Measurements from ENCODE around the gene UCN. TPM values are rescaled to one million over a fixed set of nuclear protein-coding genes. Genes with fewer than 3 reads are reported as not detected.

The UCN gene
- total RNA-seq, 1 experiment from 2014 or later: 2.8 TPM

DNA sequence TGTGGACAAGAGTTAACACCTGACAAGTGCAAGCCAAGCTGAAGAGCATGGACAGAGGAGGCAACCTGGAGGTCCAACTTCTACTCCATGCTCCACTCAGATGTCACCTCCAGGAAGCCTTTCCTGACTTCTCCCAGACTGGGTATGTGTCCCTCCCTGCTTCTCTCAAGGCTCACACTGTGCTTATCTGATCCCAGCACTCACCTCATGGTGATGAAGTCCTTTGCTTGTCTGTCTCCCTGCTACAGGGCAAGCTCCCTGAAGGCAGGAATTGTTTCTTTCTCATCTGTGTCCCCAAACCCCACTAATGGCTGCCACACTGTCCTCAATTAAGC is 42.7 kb downstream of the UCN start:
- no peaks in the 10 kb centered on the region for H3K36me3 ChIP-seq (ENCODE audit: low read depth)
- CTCF ChIA-PET: interaction anchor here (0.6 kb wide), 3 partner anchors 36 to 1359 kb away, joined by 4 to 6 read pairs (median 4); no protein-coding TSS in a partner anchor
- no peaks in the 10 kb centered on the region for H4K20me1 ChIP-seq (ENCODE audit: insufficient read depth)
- no peak overlapping the region for H2AFZ ChIP-seq
- no peaks in the 10 kb centered on the region for H3K9me2 ChIP-seq (ENCODE audit: insufficient read depth)
- peaks cover 49% of the 10 kb centered on the region for H3K27me3 ChIP-seq (ENCODE audit: insufficient read depth, low read depth)
- DNase-seq: no peak
- no peaks in the 10 kb centered on the region for H3K4me1 ChIP-seq (replicated peaks; ENCODE audit: insufficient read depth)
- H3F3A ChIP-seq (ENCODE audit: insufficient read depth, low read depth): no peaks in the 10 kb centered on the region; the same call in 1 of the 2 replicates
- POLR2A ChIA-PET (ENCODE audit: unreplicated experiment): no interaction called here
- TF ChIP-seq, protein P1, sequence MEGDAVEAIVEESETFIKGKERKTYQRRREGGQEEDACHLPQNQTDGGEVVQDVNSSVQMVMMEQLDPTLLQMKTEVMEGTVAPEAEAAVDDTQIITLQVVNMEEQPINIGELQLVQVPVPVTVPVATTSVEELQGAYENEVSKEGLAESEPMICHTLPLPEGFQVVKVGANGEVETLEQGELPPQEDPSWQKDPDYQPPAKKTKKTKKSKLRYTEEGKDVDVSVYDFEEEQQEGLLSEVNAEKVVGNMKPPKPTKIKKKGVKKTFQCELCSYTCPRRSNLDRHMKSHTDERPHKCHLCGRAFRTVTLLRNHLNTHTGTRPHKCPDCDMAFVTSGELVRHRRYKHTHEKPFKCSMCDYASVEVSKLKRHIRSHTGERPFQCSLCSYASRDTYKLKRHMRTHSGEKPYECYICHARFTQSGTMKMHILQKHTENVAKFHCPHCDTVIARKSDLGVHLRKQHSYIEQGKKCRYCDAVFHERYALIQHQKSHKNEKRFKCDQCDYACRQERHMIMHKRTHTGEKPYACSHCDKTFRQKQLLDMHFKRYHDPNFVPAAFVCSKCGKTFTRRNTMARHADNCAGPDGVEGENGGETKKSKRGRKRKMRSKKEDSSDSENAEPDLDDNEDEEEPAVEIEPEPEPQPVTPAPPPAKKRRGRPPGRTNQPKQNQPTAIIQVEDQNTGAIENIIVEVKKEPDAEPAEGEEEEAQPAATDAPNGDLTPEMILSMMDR (conservative IDR thresholded peaks at IDR 0.05): no peak
- TF ChIP-seq EZH2 (IDR thresholded peaks at IDR 0.05; ENCODE audit: low read depth): no peak
- H3K9me3 ChIP-seq (ENCODE audit: insufficient read depth, low read depth): no peaks in the 10 kb centered on the region
- no peak overlapping the region for H3K4me3 ChIP-seq
- no peak overlapping the region for H3K27ac ChIP-seq
- intact Hi-C loops (cut with micrococcal nuclease; ENCODE audit: unreplicated experiment): loop anchor here (5.0 kb wide), 1 partner anchor 37 kb away; no protein-coding TSS in a partner anchor
- H3K79me2 ChIP-seq (ENCODE audit: low read depth): no peaks in the 10 kb centered on the region
- no peak overlapping the region for H3K4me2 ChIP-seq
- no TSS peak for BruUV-seq (replicated peaks)

DNA sequence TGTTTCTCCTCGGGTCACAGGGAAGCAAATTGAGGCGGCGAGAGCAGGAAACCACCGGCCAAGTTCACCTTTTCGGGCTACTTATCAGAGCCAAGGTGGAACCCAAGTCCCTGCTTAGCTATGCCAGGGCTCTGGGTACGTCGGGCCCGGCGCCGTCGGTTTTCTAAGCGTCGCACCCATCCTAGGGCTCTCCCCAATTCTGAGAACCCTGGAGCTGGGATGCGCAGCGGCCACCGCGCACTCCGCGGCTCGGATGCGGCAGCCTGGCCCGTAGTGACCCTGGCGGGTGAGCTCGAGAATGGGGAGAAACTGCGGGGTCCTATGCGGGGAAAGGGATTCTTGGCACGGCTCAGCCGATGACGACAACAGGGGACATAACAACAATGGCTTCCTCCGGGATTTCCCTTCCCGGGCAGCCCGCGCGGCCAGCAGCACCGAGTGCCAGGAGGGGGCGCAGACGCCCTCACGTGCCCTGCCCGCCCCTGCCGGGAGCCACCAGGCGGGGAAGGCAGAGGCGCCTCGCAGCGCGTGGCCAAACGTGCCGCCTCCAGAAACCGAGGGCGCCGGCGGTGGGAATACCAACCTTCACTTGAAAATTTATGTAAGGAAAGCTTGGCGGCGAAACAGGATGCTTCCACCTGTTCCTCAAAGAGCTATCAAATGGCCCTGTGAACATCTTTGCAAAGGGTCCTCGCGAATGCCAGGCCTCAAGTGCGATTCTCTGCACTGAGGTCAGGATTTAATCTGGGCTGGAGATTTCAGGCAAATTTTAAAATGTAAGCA is 43.3 kb downstream of the UCN start:
- POLR2A ChIA-PET (ENCODE audit: unreplicated experiment): no interaction called here
- peak in 1 of 2 experiments; percentile 66 for DNase-seq
- H3K4me3 ChIP-seq: no peak overlapping the region
- TF ChIP-seq EZH2 (IDR thresholded peaks at IDR 0.05; ENCODE audit: low read depth): no peak
- TF ChIP-seq, protein P1 (conservative IDR thresholded peaks at IDR 0.05): no peak; the same call in 1 of the 2 replicates
- H3K4me2 ChIP-seq: peak overlapping the region; percentile 29
- no peak overlapping the region for H3K27ac ChIP-seq
- CTCF ChIA-PET: interaction anchor here (0.5 to 0.6 kb wide), 4 partner anchors 35 to 1360 kb away, joined by 4 to 6 read pairs (median 4); no protein-coding TSS in a partner anchor
- no peaks in the 10 kb centered on the region for H3K4me1 ChIP-seq (replicated peaks; ENCODE audit: insufficient read depth)
- H3K36me3 ChIP-seq (ENCODE audit: low read depth): no peaks in the 10 kb centered on the region
- H3K79me2 ChIP-seq (ENCODE audit: low read depth): no peaks in the 10 kb centered on the region
- no peaks in the 10 kb centered on the region for H3K9me2 ChIP-seq (ENCODE audit: insufficient read depth)
- H2AFZ ChIP-seq: no peak overlapping the region
- BruUV-seq (replicated peaks): no TSS peak
- H3F3A ChIP-seq (ENCODE audit: insufficient read depth, low read depth): no peaks in the 10 kb centered on the region; the same call in 1 of the 2 replicates
- H4K20me1 ChIP-seq (ENCODE audit: insufficient read depth): no peaks in the 10 kb centered on the region
- H3K9me3 ChIP-seq (ENCODE audit: insufficient read depth, low read depth): no peaks in the 10 kb centered on the region
- intact Hi-C loops (cut with micrococcal nuclease; ENCODE audit: unreplicated experiment): loop anchor here (5.0 kb wide), 1 partner anchor 37 kb away; no protein-coding TSS in a partner anchor
- H3K27me3 ChIP-seq (ENCODE audit: insufficient read depth, low read depth): peaks cover 52% of the 10 kb centered on the region

GRCh38 chr2:27264253-27264752 is 43.9 kb downstream of the UCN start:
- Histone ChIP-seq H3K9me3 (ENCODE audit: insufficient read depth, low read depth) (no peaks in the 10 kb centered on the region), H3K9me2 (ENCODE audit: insufficient read depth) (no peaks in the 10 kb centered on the region), H3K4me1 (replicated peaks; ENCODE audit: insufficient read depth) (no peaks in the 10 kb centered on the region), H3K4me3 (no peak overlapping the region), H3K79me2 (ENCODE audit: low read depth) (no peaks in the 10 kb centered on the region), H4K20me1 (ENCODE audit: insufficient read depth) (no peaks in the 10 kb centered on the region), H3K27ac (no peak overlapping the region), H3K4me2 (peak overlapping the region; percentile 29), H3F3A (ENCODE audit: insufficient read depth, low read depth) (no peaks in the 10 kb centered on the region; the same call in 1 of the 2 replicates), H3K36me3 (ENCODE audit: low read depth) (no peaks in the 10 kb centered on the region), H3K27me3 (ENCODE audit: insufficient read depth, low read depth) (peaks cover 58% of the 10 kb centered on the region), H2AFZ (no peak overlapping the region)
- ChIA-PET POLR2A (ENCODE audit: unreplicated experiment) (no interaction called here), CTCF (interaction anchor here (0.8 kb wide), 1 partner anchor 29 kb away, joined by 5 read pairs; no protein-coding TSS in a partner anchor)
- BruUV-seq (replicated peaks): no TSS peak
- intact Hi-C loops (cut with micrococcal nuclease; ENCODE audit: unreplicated experiment): no loop called here
- 0 out of 2 replicates have a peak, but pooled peaks have one; percentile 2 for TF ChIP-seq EZH2 (IDR thresholded peaks at IDR 0.05; ENCODE audit: low read depth)
- TF ChIP-seq, protein P1 (conservative IDR thresholded peaks at IDR 0.05): no peak
- no peak for DNase-seq

Data from PC-9 (cell line).